ENCODE data around the gene HSBP1L1.

HSBP1L1 gene

DNA sequence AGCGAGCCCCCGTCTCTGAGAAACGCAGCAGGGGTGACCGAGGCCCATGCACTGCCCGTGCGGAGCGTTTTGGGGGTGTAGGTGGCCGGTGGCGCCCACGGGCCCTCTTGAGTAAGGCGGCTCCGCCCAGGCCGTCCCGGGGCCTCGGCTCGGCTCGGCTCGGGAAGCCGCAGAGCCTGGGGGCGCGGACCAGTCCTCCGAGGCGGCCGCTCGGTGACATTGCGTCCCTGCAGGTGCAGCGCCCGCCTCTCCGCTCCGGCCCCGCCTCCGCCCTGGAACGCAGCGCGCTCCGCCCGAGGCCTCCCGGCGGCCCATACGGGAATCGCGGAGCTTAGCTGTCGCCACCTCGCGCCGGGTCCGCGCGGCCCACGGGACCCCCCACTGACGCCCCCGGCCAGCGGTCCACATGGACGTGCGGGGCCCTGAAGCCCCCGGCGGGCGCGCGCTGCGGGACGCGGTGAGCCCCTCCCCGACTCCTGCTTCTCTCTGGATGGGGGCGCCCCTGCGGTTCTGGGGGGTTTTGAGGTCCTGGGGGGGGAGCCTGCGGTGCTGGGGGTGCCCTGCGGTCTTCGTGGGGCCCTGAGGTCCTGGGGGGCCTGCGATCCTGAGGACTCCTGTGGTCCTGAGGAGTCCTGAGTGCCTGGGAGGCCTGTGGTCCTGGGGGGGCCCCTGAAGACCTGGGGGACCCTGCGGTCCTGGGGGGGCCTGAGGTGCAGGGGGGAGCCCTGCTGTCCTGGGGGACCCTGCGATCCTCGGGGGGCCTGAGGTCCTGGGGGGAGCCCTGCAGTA lies at the start of gene HSBP1L1:
TSS of gene HSBP1L1 (plus strand) at position 314 of the 789 bp plus-strand sequence. CDS start at position 407, 93 bp downstream.
- DNase-seq (ENCODE audit: low read depth), result no peak

- DNase-seq (ENCODE audit: low read depth), result no peak
Measured at GRCh38 chr18:79915161-79916127, 49.0 kb upstream of the HSBP1L1 start.

GRCh38 chr18:79916128-79916494 lies 48.3 kb upstream of the HSBP1L1 start:
- DNase-seq (ENCODE audit: low read depth), result no peak

GRCh38 chr18:79916546-79917168 lies 47.8 kb upstream of the HSBP1L1 start:
- no peak for DNase-seq (ENCODE audit: low read depth)

- DNase-seq (ENCODE audit: low read depth), result no peak
Measured at GRCh38 chr18:79917169-79917852, 47.1 kb upstream of the HSBP1L1 start.

GRCh38 chr18:79917853-79918614 lies 46.4 kb upstream of the HSBP1L1 start:
- no peak for DNase-seq (ENCODE audit: low read depth)

- no peak for DNase-seq (ENCODE audit: low read depth)
Measured at GRCh38 chr18:79918615-79919011, 45.8 kb upstream of the HSBP1L1 start.

DNA sequence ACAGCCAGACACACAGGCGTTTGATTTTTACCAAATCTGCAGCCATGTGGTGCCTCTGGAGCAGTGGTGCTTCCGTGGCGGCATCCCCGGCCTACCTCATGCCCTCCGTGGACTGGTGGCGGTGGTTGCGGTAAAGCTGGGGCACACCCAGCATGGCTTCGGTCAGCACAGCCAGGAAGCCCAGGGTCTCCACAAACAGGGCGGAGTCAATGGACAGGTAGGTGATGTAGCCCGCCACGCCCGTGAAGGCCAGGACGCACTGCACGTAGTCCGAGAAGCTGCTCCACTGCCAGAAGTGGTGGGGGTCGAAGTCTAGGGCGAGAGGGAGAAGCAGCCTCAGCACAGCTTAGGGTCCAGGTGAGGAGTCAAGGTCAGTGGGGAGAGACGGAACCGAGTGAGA lies 45.4 kb upstream of the HSBP1L1 start:
- no peak for DNase-seq (ENCODE audit: low read depth)

GRCh38 chr18:79921984-79922965 lies 42.2 kb upstream of the HSBP1L1 start:
- no peak for DNase-seq (ENCODE audit: low read depth)

GRCh38 chr18:79922971-79923411 lies 41.5 kb upstream of the HSBP1L1 start:
- DNase-seq (ENCODE audit: low read depth), result no peak

DNA sequence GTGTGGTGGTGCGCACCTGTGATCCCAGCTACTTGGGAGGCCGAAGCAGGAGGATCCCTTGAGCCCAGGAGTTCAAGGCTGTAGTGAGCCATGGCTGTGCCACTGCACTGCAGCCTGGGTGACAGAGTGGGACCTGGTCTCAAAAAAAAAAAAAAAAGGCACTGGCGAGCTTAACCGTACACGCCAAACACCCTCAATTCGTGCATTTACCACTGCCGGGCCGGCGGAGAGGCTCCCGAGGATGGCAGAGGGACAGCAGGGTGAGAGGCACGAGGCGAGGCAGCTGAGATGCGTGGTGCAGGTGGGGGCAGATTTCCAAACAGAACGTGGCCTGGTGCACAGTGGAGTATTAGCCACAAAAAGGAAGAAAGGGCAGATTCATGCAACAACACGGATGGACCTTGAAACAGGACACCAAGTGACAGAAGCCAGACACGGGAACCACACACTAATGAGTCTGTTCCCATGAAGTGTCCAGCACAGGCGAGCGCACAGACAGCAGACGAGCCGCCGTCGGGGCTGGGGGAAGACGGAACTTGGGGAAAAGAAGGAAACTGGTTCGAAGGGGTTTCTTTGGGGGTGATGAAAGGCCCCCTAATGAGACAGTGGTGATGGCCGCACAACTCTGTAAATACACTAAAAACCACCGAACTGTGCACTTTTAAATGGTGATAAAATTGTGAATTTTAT lies 40.4 kb upstream of the HSBP1L1 start:
- no peak for DNase-seq (ENCODE audit: low read depth)

DNA sequence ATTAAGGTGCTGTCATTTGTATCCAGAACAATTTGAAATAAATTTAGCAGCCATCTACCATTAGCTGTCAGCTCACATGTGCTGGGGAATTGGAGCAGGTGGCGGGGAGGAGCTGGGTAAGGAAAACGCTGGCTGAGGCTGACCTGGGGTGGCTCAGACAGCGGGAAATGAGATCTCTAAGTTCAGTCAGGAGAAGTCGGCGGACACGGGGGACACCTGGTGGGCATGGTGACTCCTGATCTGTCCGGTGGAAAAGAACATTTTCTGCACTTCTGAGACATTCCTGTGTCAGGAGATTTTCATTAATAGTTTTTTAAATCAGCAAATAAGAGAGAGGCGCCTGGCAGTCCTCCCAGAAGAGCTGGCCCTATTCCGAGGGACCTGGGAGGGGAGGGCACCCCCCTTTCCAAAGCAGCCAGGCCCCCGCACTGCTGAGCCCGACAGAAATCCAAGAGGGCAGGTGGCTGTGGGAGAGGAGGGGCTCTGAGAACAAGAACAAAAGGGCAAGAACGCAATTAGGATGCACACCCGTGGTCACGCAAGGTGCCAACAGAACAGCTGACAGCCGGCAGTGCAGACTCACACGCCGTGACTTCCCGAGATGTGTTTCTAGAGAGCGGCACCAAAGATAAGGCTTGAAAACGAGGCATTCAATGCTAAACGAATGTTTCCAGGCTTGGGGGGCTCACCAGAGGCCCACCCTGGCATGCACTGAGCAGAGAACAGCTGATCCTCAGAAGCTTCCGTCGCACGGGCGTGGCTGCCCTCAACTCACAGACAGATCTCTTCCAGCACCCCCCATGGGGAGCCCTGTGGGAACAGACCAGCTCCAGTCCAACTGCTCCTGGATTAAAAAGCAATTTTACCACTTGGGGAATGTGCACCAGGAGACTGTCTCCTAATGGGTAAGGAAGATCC lies 39.4 kb upstream of the HSBP1L1 start:
- no peak for DNase-seq (ENCODE audit: low read depth)

GRCh38 chr18:79926306-79926705 lies 38.1 kb upstream of the HSBP1L1 start:
- DNase-seq (ENCODE audit: low read depth), result no peak

DNA sequence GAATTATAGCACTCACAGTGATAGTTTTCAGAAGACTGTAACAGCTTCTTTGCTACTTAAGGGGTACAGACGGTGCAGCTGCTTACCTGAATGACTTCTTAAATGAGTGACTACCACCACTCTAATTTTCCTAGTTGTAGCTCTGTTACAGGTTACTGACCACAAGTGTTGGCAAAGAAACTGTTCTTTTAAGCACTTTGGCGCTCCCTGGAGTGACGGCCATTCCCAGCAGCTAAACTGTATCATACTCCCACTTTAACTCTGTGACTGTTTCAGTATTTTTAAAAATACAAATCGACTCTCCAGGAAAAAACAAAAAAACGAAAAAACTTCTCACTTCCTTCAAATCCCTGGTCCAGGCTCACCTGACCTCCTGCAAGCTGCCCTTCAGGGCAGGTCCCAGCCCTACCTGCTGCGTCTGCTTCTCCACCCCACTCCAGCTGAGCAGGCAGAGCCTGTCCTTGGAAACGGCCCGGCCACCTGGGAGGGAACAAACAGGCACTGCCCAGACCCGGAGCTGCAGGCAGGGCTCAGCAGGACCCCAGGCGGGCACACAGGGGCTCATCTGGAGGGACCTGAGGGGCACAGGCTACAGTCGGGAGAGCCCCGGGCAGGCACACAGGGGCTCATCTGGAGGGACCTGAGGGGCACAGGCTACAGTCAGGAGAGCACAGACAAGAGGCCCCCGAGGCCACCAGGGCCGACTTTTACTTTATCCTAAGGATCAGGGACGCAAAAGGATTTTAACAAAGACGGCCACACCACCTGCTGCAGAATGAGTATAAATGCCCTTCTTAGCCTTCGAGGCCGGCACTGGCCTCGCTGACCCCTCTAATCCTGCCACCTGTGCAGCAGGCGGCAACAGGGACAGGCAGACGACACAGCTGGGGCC lies 37.5 kb upstream of the HSBP1L1 start:
- DNase-seq (ENCODE audit: low read depth), result no peak

DNA sequence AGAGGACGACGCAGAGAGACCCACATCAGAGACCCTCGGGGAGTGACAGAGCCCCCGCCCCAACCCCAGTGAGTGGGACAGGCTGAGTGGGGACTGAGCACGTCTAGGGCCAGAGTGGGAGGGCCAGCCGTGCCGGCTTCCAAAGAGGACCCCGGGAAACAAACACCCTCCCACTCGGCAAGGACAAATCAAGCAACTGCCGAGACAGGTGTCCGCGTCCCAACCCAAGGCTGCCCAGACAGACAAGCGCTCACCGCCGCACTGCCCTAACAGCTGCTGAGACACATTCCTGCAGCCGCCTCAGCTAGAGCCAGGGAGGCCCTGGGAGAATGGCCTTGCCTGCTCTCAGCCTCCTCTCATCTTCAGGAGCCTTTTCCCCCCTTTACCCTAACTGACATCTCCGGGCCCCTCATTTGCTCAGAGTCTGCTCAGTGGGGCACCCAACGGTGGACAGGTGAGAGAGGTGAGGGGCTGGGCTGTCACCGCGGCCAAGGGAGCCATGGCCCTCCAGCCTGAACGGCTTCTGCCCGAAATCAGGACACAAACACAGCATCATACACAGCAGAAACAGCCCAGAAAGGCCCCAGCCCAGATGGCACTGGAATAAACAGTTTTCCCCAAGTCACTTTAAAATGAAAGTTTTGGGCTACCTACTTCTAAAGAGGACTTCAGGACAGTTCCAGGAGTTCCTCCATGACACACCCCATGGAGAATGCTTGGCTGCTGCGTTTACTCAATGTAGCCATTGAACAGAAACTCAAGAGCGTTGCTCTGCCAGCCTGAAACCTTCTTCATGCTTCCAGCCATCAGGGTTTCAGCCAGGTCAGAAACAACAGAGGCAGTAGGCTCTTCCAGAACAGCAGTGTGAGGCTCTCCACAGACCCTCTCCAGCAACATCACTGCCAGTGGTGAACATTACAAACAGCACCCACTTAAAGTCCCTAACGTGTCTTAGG lies 36.6 kb upstream of the HSBP1L1 start:
- no peak for DNase-seq (ENCODE audit: low read depth)

- DNase-seq (ENCODE audit: low read depth), result no peak
Measured at GRCh38 chr18:79928563-79928960, 35.9 kb upstream of the HSBP1L1 start.
